ENCODE results near the gene R3HDM2.

Gene R3HDM2

DNA sequence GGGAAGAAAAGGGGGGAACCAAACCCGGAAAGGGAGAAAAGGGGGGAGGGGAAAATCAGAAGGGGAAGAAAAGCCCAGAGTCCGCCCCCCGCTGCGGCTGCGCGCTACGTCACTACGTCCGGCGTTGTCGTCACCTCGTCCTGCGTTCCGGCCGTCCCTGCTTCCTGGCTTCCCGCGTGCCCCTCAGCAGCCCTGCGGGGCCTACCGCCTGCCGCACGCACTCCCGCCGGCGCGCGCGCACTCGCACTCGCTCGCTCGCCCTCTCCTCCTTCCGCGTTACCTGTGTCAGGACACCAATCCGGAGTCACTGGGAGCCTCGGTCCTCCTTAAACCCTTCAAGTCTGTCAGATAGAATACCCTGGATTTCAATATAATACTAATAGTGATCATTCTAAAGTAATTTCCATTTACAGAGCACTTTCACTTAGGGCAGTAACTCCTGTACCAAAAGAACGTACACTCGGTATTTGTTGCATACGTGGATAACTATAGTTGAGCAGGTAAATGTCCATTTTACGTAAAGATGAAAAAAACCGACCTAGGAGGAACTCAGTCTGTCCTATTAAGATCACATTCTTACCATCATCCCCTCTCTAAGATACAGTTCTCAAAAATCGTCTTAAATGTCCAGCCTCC is at the start of gene R3HDM2:
Gene R3HDM2 (minus strand): TSS at position 113 of the 636 bp plus-strand sequence. CDS start 120,615 bp downstream, outside the sequence.
- Histone ChIP-seq H3K4me3 (ENCODE audit: low read depth, low read length) (peak within 1 kb of the TSS; percentile 83), H3K36me3 (ENCODE audit: control insufficient read depth, insufficient read depth, low read length) (no peaks in the 10 kb centered on the region), H3K9ac (ENCODE audit: low read length) (peak within 1 kb of the TSS; percentile 82), H3K27ac (ENCODE audit: low read depth, low read length) (peak within 1 kb of the TSS; percentile 54; the same call in 1 of the 2 replicates), H3K9me3 (ENCODE audit: control insufficient read depth, insufficient read depth, low read depth, low read length) (no peaks in the 10 kb centered on the region), H3K27me3 (ENCODE audit: control insufficient read depth, insufficient read depth, low read length) (no peaks in the 10 kb centered on the region), H3K4me1 (ENCODE audit: control insufficient read depth, insufficient read depth, low read length) (peaks cover 9% of the 10 kb centered on the region; the same call in 1 of the 2 replicates)

DNA sequence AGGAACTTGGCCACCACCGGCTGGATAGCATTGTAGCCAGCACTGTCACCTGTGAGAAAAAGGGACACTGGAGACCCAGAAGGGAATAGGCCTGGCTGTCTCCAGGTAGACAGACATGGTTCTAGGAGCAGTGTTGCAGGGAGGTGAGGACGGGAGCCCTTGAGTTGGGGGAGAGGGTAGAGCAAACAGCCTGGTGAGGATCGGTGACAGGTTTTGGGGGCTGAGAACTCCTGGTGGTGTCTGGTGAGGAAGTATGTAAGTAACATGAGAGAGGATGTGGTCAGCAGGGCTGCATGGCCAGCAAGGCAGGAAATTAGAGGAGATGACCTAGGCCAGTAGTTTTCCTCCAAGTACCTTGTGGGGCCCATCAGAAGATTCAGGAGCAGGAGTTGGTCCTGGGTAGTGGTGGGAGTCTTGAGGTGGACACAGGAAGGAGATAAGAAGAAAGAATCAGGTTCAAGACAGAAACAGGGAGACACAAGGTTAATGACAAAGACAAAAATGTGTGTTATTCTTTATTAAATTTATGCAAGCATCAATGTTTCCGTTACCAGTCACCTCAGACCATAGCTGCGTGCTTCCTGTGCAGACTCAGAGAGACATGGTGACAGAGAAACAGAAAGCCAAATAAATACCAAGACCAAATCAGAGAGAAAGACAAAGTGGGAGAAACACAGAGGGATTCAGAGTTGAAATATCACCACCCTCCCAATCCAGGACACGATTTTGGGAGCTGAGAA is 48.7 kb upstream of the R3HDM2 start, which contains the start of gene ARHGAP9:
Gene ARHGAP9 (minus strand): TSS at position 491 of the 740 bp plus-strand sequence. CDS start 460 bp downstream, at position 31.
- Histone ChIP-seq H3K4me1 (ENCODE audit: control insufficient read depth, insufficient read depth, low read length) (peaks cover 31% of the 10 kb centered on the region), H3K27ac (ENCODE audit: low read depth, low read length) (no peak within 1 kb of the TSS), H3K9me3 (ENCODE audit: control insufficient read depth, insufficient read depth, low read depth, low read length) (no peaks in the 10 kb centered on the region), H3K27me3 (ENCODE audit: control insufficient read depth, insufficient read depth, low read length) (peaks cover 49% of the 10 kb centered on the region), H3K36me3 (ENCODE audit: control insufficient read depth, insufficient read depth, low read length) (no peaks in the 10 kb centered on the region), H3K9ac (ENCODE audit: low read length) (no peak within 1 kb of the TSS), H3K4me3 (ENCODE audit: low read depth, low read length) (no peak within 1 kb of the TSS)

GRCh38 chr12:57479043-57479375 is 48.2 kb upstream of the R3HDM2 start:
- H3K36me3 ChIP-seq (ENCODE audit: control insufficient read depth, insufficient read depth, low read length) = no peaks in the 10 kb centered on the region
- no peak overlapping the region for H3K27ac ChIP-seq (ENCODE audit: low read depth, low read length)
- peaks cover 54% of the 10 kb centered on the region for H3K27me3 ChIP-seq (ENCODE audit: control insufficient read depth, insufficient read depth, low read length)
- peaks cover 31% of the 10 kb centered on the region for H3K4me1 ChIP-seq (ENCODE audit: control insufficient read depth, insufficient read depth, low read length)
- no peaks in the 10 kb centered on the region for H3K9me3 ChIP-seq (ENCODE audit: control insufficient read depth, insufficient read depth, low read depth, low read length)
- H3K9ac ChIP-seq (ENCODE audit: low read length) = no peak overlapping the region
- H3K4me3 ChIP-seq (ENCODE audit: low read depth, low read length) = no peak overlapping the region

DNA sequence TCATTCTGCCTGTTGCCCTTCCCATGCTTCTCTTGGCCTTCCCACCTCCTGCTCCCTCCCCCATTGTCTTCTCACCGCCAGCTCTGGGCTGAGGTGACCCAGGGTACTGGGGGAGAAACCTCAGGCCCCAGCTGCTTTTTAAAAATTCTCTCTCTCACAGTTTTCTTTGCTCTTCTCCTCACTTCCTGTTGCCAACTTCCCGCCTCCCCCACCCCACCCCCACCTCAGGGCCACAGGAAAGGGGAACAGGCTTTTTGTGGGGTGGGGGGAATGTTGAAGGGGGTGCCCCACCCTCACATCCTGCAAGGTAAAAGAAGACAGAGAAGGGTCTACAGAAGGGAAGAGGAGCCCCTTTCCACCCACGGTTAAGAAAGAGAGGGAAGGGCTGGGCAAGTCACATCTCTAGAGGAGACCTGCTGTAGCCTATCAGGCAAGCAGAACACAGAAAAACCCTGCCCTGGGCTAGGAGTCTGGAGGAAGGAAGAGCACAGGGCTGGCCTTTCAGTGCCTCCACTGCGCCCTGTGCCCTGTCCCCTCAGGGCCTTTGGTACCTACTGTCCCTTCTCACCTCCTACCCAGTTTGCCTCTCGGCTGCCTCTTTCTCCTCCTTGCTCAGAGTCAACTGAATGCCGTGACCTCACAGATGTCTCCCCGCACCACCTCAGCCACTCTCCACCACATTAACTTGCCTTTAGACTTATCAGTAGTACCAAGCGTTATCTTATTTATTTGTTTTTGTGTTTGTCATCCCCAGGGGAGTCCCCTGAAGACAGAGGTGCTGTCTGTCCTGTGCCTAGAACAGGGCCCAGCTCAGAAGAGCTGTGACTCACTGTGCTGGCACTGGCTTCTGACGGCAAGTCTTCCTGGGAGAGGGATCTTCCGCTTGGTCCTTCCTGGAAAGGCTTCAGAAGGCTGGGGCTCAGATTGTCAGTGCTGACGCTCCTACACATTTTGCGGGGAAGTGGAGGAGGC is 47.2 kb upstream of the R3HDM2 start:
- Histone ChIP-seq H3K27me3 (ENCODE audit: control insufficient read depth, insufficient read depth, low read length) (peaks cover 63% of the 10 kb centered on the region), H3K9ac (ENCODE audit: low read length) (no peak overlapping the region), H3K27ac (ENCODE audit: low read depth, low read length) (no peak overlapping the region), H3K9me3 (ENCODE audit: control insufficient read depth, insufficient read depth, low read depth, low read length) (no peaks in the 10 kb centered on the region), H3K4me1 (ENCODE audit: control insufficient read depth, insufficient read depth, low read length) (peaks cover 26% of the 10 kb centered on the region), H3K36me3 (ENCODE audit: control insufficient read depth, insufficient read depth, low read length) (no peaks in the 10 kb centered on the region), H3K4me3 (ENCODE audit: low read depth, low read length) (no peak overlapping the region)

- Histone ChIP-seq H3K9me3 (ENCODE audit: control insufficient read depth, insufficient read depth, low read depth, low read length) (no peaks in the 10 kb centered on the region), H3K36me3 (ENCODE audit: control insufficient read depth, insufficient read depth, low read length) (no peaks in the 10 kb centered on the region), H3K9ac (ENCODE audit: low read length) (no peak overlapping the region), H3K27me3 (ENCODE audit: control insufficient read depth, insufficient read depth, low read length) (peaks cover 71% of the 10 kb centered on the region), H3K27ac (ENCODE audit: low read depth, low read length) (no peak overlapping the region), H3K4me3 (ENCODE audit: low read depth, low read length) (no peak overlapping the region), H3K4me1 (ENCODE audit: control insufficient read depth, insufficient read depth, low read length) (peaks cover 26% of the 10 kb centered on the region)
Measured at GRCh38 chr12:57476993-57477709, 46.3 kb upstream of the R3HDM2 start.

DNA sequence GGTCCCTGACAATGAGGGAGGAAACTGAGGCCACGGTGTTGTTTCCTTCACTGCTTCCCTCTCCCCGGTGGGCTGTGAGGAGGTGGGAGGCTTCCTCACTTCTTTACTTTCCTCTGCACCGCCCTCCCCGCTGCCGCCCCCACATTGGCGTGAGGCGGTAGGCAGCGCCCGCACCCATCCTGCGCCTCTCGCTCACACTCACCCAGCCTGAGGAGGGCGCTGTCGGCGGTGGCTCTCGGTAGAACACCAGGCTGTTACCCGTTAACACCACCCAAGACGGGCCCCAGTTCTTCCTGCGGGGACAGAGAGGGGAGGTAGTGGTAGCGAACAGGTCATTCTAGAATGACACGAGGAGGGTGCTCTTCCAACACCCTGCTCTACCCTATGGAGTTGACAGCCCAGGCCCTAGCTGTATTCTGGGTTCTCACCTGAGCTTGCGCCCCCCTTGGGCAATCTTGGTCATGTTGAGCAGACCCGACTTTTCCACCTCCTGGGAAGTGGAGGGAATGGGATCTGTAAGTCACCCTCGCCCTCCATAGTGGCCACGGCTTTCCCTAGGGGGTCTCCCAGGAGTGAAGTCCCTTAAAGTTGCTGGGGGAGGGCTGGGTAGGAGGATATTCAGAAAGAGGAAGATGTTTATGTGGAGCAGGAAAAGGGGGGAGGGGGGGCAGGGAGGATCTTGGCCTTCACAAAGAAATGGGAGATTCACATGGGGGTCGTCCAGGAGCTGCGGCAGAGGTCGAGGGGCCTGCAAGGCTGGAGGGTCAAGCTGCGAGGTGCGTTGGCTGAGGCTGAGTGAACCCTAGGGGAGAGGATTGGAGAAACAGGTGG is 45.5 kb upstream of the R3HDM2 start:
- H3K4me3 ChIP-seq (ENCODE audit: low read depth, low read length) = peak overlapping the region; percentile 61
- H3K9me3 ChIP-seq (ENCODE audit: control insufficient read depth, insufficient read depth, low read depth, low read length) = no peaks in the 10 kb centered on the region
- peaks cover 22% of the 10 kb centered on the region for H3K4me1 ChIP-seq (ENCODE audit: control insufficient read depth, insufficient read depth, low read length)
- H3K36me3 ChIP-seq (ENCODE audit: control insufficient read depth, insufficient read depth, low read length) = no peaks in the 10 kb centered on the region
- H3K27ac ChIP-seq (ENCODE audit: low read depth, low read length) = no peak overlapping the region
- no peak overlapping the region for H3K9ac ChIP-seq (ENCODE audit: low read length)
- H3K27me3 ChIP-seq (ENCODE audit: control insufficient read depth, insufficient read depth, low read length) = peaks cover 76% of the 10 kb centered on the region

DNA sequence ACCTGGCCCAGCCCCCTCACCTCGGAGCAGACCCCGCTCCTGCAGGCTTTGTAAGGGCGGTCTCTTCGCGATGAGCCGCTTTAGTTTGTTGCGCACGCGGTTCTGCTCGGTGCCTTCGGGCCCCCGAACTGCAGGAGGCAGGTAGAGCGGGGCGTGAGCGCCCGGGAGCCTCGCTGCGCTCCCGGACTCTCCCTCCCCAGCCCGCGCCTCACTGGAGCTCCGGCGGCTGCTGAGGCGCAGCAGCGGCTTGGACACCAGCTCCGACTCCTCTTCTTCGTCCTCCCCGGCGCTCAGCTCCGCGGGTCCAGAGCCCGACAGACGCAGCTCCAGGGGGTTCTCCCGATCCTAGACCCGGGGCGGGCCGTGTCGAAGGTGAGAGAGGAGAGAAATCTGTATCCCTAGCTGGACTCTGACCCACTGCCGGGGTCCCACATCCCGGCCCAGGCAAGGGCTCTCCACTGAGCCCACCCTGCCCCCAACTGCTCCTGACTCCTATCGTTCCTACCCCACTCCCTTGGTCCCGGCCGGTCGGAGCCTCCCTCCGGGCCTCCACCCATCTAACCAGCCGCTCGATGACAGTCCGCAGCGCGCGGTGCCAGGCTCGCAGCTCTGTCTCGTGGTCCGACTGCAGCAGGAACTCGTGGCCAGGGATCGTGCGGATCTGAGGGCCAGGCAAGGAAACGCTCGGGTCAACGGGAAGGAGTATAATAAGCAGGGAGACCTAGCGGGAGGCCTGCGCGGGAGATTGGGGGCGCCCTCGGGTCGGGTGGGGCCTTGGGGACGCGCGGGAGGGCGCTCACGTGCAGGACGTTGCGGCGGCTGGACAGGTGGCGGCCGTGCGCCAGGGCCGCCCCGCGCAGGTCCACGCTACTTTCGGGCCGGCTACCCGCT is 44.7 kb upstream of the R3HDM2 start:
- Histone ChIP-seq H3K4me3 (ENCODE audit: low read depth, low read length) (peak overlapping the region; percentile 61), H3K36me3 (ENCODE audit: control insufficient read depth, insufficient read depth, low read length) (0 out of 2 replicates have a peak, but pooled peaks cover 3% of the 10 kb centered on the region), H3K27ac (ENCODE audit: low read depth, low read length) (no peak overlapping the region), H3K9ac (ENCODE audit: low read length) (no peak overlapping the region), H3K4me1 (ENCODE audit: control insufficient read depth, insufficient read depth, low read length) (peaks cover 22% of the 10 kb centered on the region), H3K9me3 (ENCODE audit: control insufficient read depth, insufficient read depth, low read depth, low read length) (no peaks in the 10 kb centered on the region), H3K27me3 (ENCODE audit: control insufficient read depth, insufficient read depth, low read length) (peaks cover 70% of the 10 kb centered on the region)

DNA sequence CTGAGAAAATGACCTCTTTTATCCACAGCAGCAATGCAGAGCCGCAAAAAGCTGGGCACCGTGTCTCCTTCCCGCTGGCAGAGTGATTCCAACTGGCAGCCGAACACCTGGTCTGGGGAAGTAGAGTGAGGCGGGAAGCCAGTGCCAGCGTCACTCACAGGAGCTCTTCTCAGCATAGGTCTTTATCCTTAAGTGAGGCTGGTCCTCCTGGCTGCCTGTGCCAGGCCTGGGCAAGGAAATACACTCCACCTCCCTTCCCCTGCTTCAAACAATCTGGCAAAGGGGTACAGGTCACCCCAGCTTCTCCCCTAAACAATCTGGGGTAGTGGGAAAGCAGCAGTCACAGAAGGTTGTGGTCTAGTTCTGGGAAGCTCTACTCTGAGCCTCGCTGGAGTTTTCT is 44.0 kb upstream of the R3HDM2 start:
- no peak overlapping the region for H3K9ac ChIP-seq (ENCODE audit: low read length)
- H3K36me3 ChIP-seq (ENCODE audit: control insufficient read depth, insufficient read depth, low read length) = peaks cover 8% of the 10 kb centered on the region; the same call in 1 of the 2 replicates
- H3K27me3 ChIP-seq (ENCODE audit: control insufficient read depth, insufficient read depth, low read length) = peaks cover 69% of the 10 kb centered on the region
- peaks cover 22% of the 10 kb centered on the region for H3K4me1 ChIP-seq (ENCODE audit: control insufficient read depth, insufficient read depth, low read length)
- no peaks in the 10 kb centered on the region for H3K9me3 ChIP-seq (ENCODE audit: control insufficient read depth, insufficient read depth, low read depth, low read length)
- H3K4me3 ChIP-seq (ENCODE audit: low read depth, low read length) = peak overlapping the region; percentile 61
- H3K27ac ChIP-seq (ENCODE audit: low read depth, low read length) = no peak overlapping the region

GRCh38 chr12:57474430-57474829 is 43.6 kb upstream of the R3HDM2 start:
- Histone ChIP-seq H3K9me3 (ENCODE audit: control insufficient read depth, insufficient read depth, low read depth, low read length) (no peaks in the 10 kb centered on the region), H3K27me3 (ENCODE audit: control insufficient read depth, insufficient read depth, low read length) (peaks cover 69% of the 10 kb centered on the region), H3K4me3 (ENCODE audit: low read depth, low read length) (no peak overlapping the region), H3K4me1 (ENCODE audit: control insufficient read depth, insufficient read depth, low read length) (peaks cover 22% of the 10 kb centered on the region), H3K9ac (ENCODE audit: low read length) (no peak overlapping the region), H3K36me3 (ENCODE audit: control insufficient read depth, insufficient read depth, low read length) (peaks cover 12% of the 10 kb centered on the region), H3K27ac (ENCODE audit: low read depth, low read length) (no peak overlapping the region)

All from HUES6 (cell line).